ENCODE data around the gene PHB1.

DNA sequence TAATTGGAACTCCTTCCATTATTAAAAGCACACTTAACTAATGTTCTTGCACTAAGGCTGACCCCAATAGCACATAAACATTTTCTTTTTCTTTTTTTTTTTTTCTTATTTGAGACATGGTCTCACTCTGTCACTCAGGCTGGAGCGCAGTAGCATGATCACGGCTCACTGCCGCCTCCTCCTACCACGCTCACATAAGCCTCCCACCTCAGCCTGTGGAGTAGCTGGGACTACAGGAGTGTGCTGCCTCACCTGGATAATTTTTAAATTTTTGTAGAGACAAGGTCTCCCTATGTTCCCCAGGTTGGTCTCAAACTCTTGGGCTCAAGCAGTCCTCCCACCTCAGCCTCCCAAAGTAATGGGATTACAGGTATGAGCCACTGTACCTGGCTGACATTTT is 51.4 kb downstream of the PHB1 start:
- TF ChIP-seq POLR2AphosphoS5 (IDR thresholded peaks at IDR 0.05; ENCODE audit: low read depth, low read length) = no peak
- TF ChIP-seq, protein P1, sequence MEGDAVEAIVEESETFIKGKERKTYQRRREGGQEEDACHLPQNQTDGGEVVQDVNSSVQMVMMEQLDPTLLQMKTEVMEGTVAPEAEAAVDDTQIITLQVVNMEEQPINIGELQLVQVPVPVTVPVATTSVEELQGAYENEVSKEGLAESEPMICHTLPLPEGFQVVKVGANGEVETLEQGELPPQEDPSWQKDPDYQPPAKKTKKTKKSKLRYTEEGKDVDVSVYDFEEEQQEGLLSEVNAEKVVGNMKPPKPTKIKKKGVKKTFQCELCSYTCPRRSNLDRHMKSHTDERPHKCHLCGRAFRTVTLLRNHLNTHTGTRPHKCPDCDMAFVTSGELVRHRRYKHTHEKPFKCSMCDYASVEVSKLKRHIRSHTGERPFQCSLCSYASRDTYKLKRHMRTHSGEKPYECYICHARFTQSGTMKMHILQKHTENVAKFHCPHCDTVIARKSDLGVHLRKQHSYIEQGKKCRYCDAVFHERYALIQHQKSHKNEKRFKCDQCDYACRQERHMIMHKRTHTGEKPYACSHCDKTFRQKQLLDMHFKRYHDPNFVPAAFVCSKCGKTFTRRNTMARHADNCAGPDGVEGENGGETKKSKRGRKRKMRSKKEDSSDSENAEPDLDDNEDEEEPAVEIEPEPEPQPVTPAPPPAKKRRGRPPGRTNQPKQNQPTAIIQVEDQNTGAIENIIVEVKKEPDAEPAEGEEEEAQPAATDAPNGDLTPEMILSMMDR (IDR thresholded peaks at IDR 0.05) = no peak
- TF ChIP-seq, protein P2, sequence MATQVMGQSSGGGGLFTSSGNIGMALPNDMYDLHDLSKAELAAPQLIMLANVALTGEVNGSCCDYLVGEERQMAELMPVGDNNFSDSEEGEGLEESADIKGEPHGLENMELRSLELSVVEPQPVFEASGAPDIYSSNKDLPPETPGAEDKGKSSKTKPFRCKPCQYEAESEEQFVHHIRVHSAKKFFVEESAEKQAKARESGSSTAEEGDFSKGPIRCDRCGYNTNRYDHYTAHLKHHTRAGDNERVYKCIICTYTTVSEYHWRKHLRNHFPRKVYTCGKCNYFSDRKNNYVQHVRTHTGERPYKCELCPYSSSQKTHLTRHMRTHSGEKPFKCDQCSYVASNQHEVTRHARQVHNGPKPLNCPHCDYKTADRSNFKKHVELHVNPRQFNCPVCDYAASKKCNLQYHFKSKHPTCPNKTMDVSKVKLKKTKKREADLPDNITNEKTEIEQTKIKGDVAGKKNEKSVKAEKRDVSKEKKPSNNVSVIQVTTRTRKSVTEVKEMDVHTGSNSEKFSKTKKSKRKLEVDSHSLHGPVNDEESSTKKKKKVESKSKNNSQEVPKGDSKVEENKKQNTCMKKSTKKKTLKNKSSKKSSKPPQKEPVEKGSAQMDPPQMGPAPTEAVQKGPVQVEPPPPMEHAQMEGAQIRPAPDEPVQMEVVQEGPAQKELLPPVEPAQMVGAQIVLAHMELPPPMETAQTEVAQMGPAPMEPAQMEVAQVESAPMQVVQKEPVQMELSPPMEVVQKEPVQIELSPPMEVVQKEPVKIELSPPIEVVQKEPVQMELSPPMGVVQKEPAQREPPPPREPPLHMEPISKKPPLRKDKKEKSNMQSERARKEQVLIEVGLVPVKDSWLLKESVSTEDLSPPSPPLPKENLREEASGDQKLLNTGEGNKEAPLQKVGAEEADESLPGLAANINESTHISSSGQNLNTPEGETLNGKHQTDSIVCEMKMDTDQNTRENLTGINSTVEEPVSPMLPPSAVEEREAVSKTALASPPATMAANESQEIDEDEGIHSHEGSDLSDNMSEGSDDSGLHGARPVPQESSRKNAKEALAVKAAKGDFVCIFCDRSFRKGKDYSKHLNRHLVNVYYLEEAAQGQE (IDR thresholded peaks at IDR 0.05; ENCODE audit: insufficient read depth in 1 of 2, low read depth in 2 of 2, low read length in 1 of 2) = no peak
- no peak for TF ChIP-seq SIN3A (IDR thresholded peaks at IDR 0.05; ENCODE audit: borderline replicate concordance, insufficient read depth, low read depth, low read length)
